ENCODE data around the gene C5orf15. TPM values are rescaled to one million over a fixed set of nuclear protein-coding genes. Genes with fewer than 3 reads are reported as not detected.

The C5orf15 gene
- total RNA-seq, 1 experiment from 2014 or later = 63.2 TPM

- Histone ChIP-seq H3K27ac (ENCODE audit: low read length) (no peak overlapping the region), H3K36me3 (ENCODE audit: control insufficient read depth, insufficient read depth, low read length) (no peaks in the 10 kb centered on the region), H3K27me3 (ENCODE audit: control insufficient read depth, insufficient read depth, low read length) (peaks cover 2% of the 10 kb centered on the region; the same call in 1 of the 2 replicates), H3K4me1 (ENCODE audit: control insufficient read depth, insufficient read depth, low read length) (no peaks in the 10 kb centered on the region), H3K4me3 (ENCODE audit: low read depth in 2 of 2, low read length in 2 of 2) (no peak overlapping the region), H3K9me3 (ENCODE audit: control insufficient read depth, insufficient read depth, low read depth, low read length) (no peaks in the 10 kb centered on the region)
- intact Hi-C loops (cut with micrococcal nuclease; ENCODE audit: unreplicated experiment) (no loop called here), in situ Hi-C loops (cut with HindIII; ENCODE audit: low pct_unique_long_range_greater_than_20kb, low sequenced_read_pairs) (no loop called here)
- TF ChIP-seq REST (IDR thresholded peaks at IDR 0.05; ENCODE audit: insufficient read depth in 1 of 2, low read depth in 2 of 2, low read length in 1 of 2) (no peak), TCF7L2 (IDR thresholded peaks at IDR 0.05; ENCODE audit: low read depth, low read length) (no peak), POLR2AphosphoS5 (IDR thresholded peaks at IDR 0.05; ENCODE audit: low read depth, low read length) (no peak), CTCF (IDR thresholded peaks at IDR 0.05) (no peak), SIN3A (IDR thresholded peaks at IDR 0.05; ENCODE audit: borderline replicate concordance, insufficient read depth, low read depth, low read length) (no peak)
- DNase-seq (ENCODE audit: low read depth, low spot score) = no peak
- ChIA-PET CTCF (interaction anchor here (0.6 kb wide), 1 partner anchor 24 kb away, joined by 4 read pairs; no protein-coding TSS in a partner anchor), POLR2A (no interaction called here)
- ATAC-seq = no peak
- no TSS peak for BruUV-seq (replicated peaks)
Measured at GRCh38 chr5:133914434-133914833, 54.0 kb downstream of the C5orf15 start.

GRCh38 chr5:133913413-133914155, 54.8 kb downstream of the C5orf15 start:
- Histone ChIP-seq H3K9me3 (ENCODE audit: control insufficient read depth, insufficient read depth, low read depth, low read length) (no peaks in the 10 kb centered on the region), H3K27me3 (ENCODE audit: control insufficient read depth, insufficient read depth, low read length) (peaks cover 2% of the 10 kb centered on the region; the same call in 1 of the 2 replicates), H3K36me3 (ENCODE audit: control insufficient read depth, insufficient read depth, low read length) (no peaks in the 10 kb centered on the region), H3K27ac (ENCODE audit: low read length) (no peak overlapping the region), H3K4me1 (ENCODE audit: control insufficient read depth, insufficient read depth, low read length) (no peaks in the 10 kb centered on the region), H3K4me3 (ENCODE audit: low read depth in 2 of 2, low read length in 2 of 2) (no peak overlapping the region)
- ChIA-PET POLR2A (no interaction called here), CTCF (no interaction called here)
- in situ Hi-C loops (cut with HindIII; ENCODE audit: low pct_unique_long_range_greater_than_20kb, low sequenced_read_pairs) (no loop called here), intact Hi-C loops (cut with micrococcal nuclease; ENCODE audit: unreplicated experiment) (no loop called here)
- TF ChIP-seq TCF7L2 (IDR thresholded peaks at IDR 0.05; ENCODE audit: low read depth, low read length) (no peak), POLR2AphosphoS5 (IDR thresholded peaks at IDR 0.05; ENCODE audit: low read depth, low read length) (no peak), SIN3A (IDR thresholded peaks at IDR 0.05; ENCODE audit: borderline replicate concordance, insufficient read depth, low read depth, low read length) (no peak), CTCF (IDR thresholded peaks at IDR 0.05) (no peak), REST (IDR thresholded peaks at IDR 0.05; ENCODE audit: insufficient read depth in 1 of 2, low read depth in 2 of 2, low read length in 1 of 2) (no peak)
- DNase-seq (ENCODE audit: low read depth, low spot score) = no peak
- ATAC-seq = no peak
- no TSS peak for BruUV-seq (replicated peaks)
